ENCODE measurements around the gene HOXC9. TPM values are rescaled to one million over a fixed set of nuclear protein-coding genes. Genes with fewer than 3 reads are reported as not detected.

Gene HOXC9
- total RNA-seq, 2 donors from 2014 or later: not detected

DNA sequence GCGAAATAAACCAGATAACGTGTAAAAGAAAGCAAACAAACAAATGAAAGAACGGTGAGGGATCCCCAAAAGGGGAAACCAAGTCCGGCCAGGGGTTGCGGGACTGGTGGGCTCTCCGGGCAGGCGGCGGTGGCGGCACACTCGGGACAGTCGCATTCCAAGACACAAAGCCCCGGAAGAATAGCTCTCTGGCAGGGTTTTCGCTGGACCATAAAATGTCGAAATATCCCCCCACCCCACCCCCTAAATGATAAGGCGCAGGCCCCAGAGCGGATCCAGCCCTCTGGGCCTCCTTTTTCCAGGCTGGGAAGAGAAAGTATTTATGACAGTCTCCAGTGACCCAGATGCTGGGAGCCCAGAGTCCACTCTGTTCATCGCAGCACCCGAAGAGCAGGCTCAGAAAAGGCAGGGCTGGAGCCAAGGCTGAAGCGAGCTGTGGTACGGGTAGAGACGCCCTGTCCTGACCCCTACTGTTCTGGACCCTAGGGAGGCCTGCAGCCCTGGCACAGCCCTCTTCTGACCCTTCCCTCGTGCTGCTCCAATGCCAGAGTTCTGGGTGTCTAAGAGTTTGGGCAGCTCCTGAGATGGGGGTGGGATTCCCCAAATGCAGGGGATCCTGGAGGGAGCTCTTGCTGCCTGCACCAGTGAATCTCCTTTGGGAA is 6.7 kb downstream of the HOXC9 start:
- no peaks in the 10 kb centered on the region for H3K9me3 Mint-ChIP-seq
- H3K27me3 Mint-ChIP-seq (ENCODE audit: low read depth): peaks cover 93% of the 10 kb centered on the region
- ATAC-seq (replicated peaks in 1 of 2) (no peak), DNase-seq (no peak)
- H3K4me3 Mint-ChIP-seq: peak overlapping the region; percentile 93 to 96
- peaks cover 33% of the 10 kb centered on the region for H3K4me1 Mint-ChIP-seq (ENCODE audit: low read depth)
- H3K27ac Mint-ChIP-seq: peak overlapping the region; percentile 63
- H3K36me3 Mint-ChIP-seq (ENCODE audit: insufficient read depth in 2 of 2): no peaks in the 10 kb centered on the region

GRCh38 chr12:54007538-54008259 is 7.7 kb downstream of the HOXC9 start:
- peaks cover 93% of the 10 kb centered on the region for H3K27me3 Mint-ChIP-seq (ENCODE audit: low read depth)
- H3K27ac Mint-ChIP-seq: no peak overlapping the region
- no peak for ATAC-seq (replicated peaks in 1 of 2)
- no peak overlapping the region for H3K4me3 Mint-ChIP-seq
- H3K36me3 Mint-ChIP-seq (ENCODE audit: insufficient read depth in 2 of 2): no peaks in the 10 kb centered on the region
- H3K4me1 Mint-ChIP-seq (ENCODE audit: low read depth): peaks cover 28% of the 10 kb centered on the region
- DNase-seq: no peak
- H3K9me3 Mint-ChIP-seq: no peaks in the 10 kb centered on the region

- no peaks in the 10 kb centered on the region for H3K36me3 Mint-ChIP-seq (ENCODE audit: insufficient read depth in 2 of 2)
- peaks cover 28% of the 10 kb centered on the region for H3K4me1 Mint-ChIP-seq (ENCODE audit: low read depth)
- H3K4me3 Mint-ChIP-seq: peak overlapping the region in 1 of 2 donors; percentile 54
- peaks cover 93% of the 10 kb centered on the region for H3K27me3 Mint-ChIP-seq (ENCODE audit: low read depth)
- DNase-seq (no peak), ATAC-seq (replicated peaks in 1 of 2) (no peak)
- no peaks in the 10 kb centered on the region for H3K9me3 Mint-ChIP-seq
- H3K27ac Mint-ChIP-seq: no peak overlapping the region
Observed at GRCh38 chr12:54008260-54008552, 8.2 kb downstream of the HOXC9 start.

DNA sequence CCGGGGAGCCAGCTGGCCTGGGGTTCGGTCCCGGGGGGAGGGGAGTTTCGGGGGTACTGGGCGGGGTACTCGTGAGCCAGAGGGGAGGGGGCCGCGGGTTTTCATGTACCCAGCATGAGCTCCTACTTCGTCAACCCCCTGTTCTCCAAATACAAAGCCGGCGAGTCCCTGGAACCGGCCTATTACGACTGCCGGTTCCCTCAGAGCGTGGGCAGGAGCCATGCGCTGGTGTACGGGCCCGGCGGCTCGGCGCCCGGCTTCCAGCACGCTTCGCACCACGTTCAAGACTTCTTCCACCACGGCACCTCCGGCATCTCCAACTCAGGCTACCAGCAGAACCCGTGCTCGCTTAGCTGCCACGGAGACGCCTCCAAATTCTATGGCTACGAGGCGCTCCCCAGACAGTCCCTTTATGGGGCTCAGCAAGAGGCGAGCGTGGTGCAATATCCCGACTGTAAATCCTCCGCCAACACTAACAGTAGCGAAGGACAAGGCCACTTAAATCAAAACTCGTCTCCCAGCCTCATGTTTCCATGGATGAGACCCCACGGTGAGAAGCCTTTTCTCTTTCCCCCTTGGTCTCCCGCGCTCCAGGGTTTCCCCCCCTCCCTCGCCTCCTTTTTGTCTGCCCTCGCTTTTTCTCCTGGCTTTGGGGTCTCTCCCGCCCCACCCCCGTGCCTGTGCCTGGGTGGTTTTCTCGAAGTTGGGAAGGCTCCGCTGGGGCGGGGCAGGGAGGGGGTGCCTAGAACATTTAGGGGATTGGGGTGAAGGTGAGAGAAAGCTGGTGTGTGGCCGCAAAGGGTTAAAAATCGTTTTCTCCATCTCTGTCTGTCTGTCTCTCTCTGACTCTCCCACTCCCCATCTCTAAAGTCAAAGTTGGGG is 9.5 kb downstream of the HOXC9 start:
- peak in 1 of 2 donors; percentile 38 for DNase-seq
- no peak overlapping the region for H3K27ac Mint-ChIP-seq
- H3K36me3 Mint-ChIP-seq (ENCODE audit: insufficient read depth in 2 of 2): no peaks in the 10 kb centered on the region
- H3K9me3 Mint-ChIP-seq: no peaks in the 10 kb centered on the region
- peak; percentile 45 to 46 for ATAC-seq (replicated peaks in 1 of 2)
- H3K4me3 Mint-ChIP-seq: peak overlapping the region; percentile 72 to 74
- H3K27me3 Mint-ChIP-seq (ENCODE audit: low read depth): peaks cover 93% of the 10 kb centered on the region
- peaks cover 33% of the 10 kb centered on the region for H3K4me1 Mint-ChIP-seq (ENCODE audit: low read depth)

GRCh38 chr12:54010053-54010971 is 10.4 kb downstream of the HOXC9 start:
- Mint-ChIP-seq H3K4me3 (peak overlapping the region; percentile 35 to 74), H3K36me3 (ENCODE audit: insufficient read depth in 2 of 2) (no peaks in the 10 kb centered on the region), H3K27ac (no peak overlapping the region), H3K27me3 (ENCODE audit: low read depth) (peaks cover 93% of the 10 kb centered on the region), H3K4me1 (ENCODE audit: low read depth) (peaks cover 40% of the 10 kb centered on the region), H3K9me3 (no peaks in the 10 kb centered on the region)
- ATAC-seq (replicated peaks in 1 of 2): no peak
- DNase-seq: no peak

DNA sequence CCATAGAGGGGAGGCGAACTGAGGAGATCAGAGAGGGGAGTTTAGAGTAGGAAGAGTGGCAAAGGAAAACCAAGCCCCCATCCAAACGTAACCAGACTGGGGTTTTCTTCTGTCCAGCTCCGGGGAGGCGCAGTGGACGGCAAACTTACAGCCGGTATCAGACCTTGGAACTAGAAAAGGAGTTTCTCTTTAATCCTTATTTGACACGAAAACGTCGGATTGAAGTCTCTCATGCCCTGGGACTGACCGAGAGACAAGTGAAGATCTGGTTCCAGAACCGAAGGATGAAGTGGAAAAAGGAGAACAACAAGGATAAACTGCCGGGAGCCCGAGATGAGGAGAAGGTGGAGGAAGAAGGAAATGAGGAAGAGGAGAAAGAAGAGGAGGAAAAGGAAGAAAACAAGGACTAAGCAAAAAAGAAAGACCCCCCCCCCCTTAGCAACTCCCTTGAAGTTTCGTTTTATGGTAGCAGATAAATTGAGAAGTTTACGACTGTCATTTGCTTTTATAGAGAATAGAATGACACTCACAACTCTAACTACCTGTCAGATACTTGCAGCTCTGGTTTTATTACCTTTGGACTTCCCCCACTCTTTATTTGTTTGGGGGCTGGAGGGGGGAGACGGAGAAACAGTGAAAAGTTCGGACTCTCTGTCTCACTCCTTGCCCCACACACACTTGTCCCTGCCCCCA is 11.2 kb downstream of the HOXC9 start:
- H3K4me3 Mint-ChIP-seq: peak overlapping the region; percentile 17 to 65
- peaks cover 35% of the 10 kb centered on the region for H3K4me1 Mint-ChIP-seq (ENCODE audit: low read depth)

GRCh38 chr12:54011665-54012532 is 11.9 kb downstream of the HOXC9 start:
- H3K9me3 Mint-ChIP-seq: no peaks in the 10 kb centered on the region
- peaks cover 89% of the 10 kb centered on the region for H3K27me3 Mint-ChIP-seq (ENCODE audit: low read depth)
- H3K4me3 Mint-ChIP-seq: peak overlapping the region; percentile 17 to 65
- no peak for DNase-seq
- no peak for ATAC-seq (replicated peaks in 1 of 2)
- H3K4me1 Mint-ChIP-seq (ENCODE audit: low read depth): peaks cover 31% of the 10 kb centered on the region
- H3K27ac Mint-ChIP-seq: no peak overlapping the region
- no peaks in the 10 kb centered on the region for H3K36me3 Mint-ChIP-seq (ENCODE audit: insufficient read depth in 2 of 2)

More for the DNA sequence above, 11.2 kb downstream of the HOXC9 start:
- ATAC-seq (replicated peaks in 1 of 2): no peak
- DNase-seq: no peak
- no peak overlapping the region for H3K27ac Mint-ChIP-seq
- no peaks in the 10 kb centered on the region for H3K36me3 Mint-ChIP-seq (ENCODE audit: insufficient read depth in 2 of 2)
- H3K27me3 Mint-ChIP-seq (ENCODE audit: low read depth): peaks cover 93% of the 10 kb centered on the region
- no peaks in the 10 kb centered on the region for H3K9me3 Mint-ChIP-seq

DNA sequence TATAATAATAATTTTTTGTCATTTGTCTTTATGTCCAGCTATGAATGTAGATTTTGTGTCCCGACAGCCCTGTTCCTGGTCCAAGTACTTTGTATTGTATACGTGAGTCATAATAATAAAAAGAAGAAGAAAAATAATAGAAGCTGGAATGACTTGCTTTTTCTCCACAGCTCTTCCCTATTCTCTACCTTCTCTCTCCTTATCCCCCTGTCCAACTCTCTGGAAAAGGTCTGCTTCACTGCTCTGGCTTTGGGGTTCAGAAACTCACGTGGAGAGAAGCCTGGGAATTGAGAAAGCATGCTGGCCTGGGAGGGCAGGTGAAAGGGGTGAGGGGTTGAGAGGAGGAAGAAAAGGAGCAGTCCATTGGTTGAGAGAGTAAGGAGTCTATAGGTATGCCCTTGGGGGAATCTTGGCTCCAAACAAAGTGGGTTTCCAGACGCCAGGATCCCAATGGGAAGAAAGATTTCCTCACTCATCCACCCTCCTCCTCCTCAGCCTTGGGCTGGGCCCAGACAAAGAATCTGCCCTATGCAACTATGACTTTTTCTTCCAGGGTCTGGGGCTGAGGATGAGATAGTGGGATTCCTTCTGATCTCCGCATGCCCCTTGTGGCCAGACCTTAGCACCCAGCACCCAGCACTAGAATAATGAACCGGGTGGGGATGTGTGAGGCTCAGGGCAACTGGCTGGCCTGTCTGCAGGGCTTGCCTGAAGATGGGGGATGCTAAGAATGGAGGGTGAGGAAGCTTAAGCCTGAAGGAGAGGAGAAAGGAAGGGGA is 12.9 kb downstream of the HOXC9 start:
- H3K9me3 Mint-ChIP-seq: no peaks in the 10 kb centered on the region
- no peaks in the 10 kb centered on the region for H3K36me3 Mint-ChIP-seq (ENCODE audit: insufficient read depth in 2 of 2)
- H3K27me3 Mint-ChIP-seq (ENCODE audit: low read depth): peaks cover 87% of the 10 kb centered on the region
- ATAC-seq (replicated peaks in 1 of 2) (no peak), DNase-seq (no peak)
- no peak overlapping the region for H3K27ac Mint-ChIP-seq
- H3K4me1 Mint-ChIP-seq (ENCODE audit: low read depth): peaks cover 39% of the 10 kb centered on the region
- no peak overlapping the region for H3K4me3 Mint-ChIP-seq

GRCh38 chr12:54014377-54015017 is 14.5 kb downstream of the HOXC9 start:
- peaks cover 44% of the 10 kb centered on the region for H3K4me1 Mint-ChIP-seq (ENCODE audit: low read depth)
- no peak for ATAC-seq (replicated peaks in 1 of 2)
- H3K27me3 Mint-ChIP-seq (ENCODE audit: low read depth): peaks cover 77% of the 10 kb centered on the region
- H3K9me3 Mint-ChIP-seq: no peaks in the 10 kb centered on the region
- H3K36me3 Mint-ChIP-seq (ENCODE audit: insufficient read depth in 2 of 2): no peaks in the 10 kb centered on the region
- peak overlapping the region; percentile 64 to 76 for H3K4me3 Mint-ChIP-seq
- peak overlapping the region; percentile 82 for H3K27ac Mint-ChIP-seq
- no peak for DNase-seq

DNA sequence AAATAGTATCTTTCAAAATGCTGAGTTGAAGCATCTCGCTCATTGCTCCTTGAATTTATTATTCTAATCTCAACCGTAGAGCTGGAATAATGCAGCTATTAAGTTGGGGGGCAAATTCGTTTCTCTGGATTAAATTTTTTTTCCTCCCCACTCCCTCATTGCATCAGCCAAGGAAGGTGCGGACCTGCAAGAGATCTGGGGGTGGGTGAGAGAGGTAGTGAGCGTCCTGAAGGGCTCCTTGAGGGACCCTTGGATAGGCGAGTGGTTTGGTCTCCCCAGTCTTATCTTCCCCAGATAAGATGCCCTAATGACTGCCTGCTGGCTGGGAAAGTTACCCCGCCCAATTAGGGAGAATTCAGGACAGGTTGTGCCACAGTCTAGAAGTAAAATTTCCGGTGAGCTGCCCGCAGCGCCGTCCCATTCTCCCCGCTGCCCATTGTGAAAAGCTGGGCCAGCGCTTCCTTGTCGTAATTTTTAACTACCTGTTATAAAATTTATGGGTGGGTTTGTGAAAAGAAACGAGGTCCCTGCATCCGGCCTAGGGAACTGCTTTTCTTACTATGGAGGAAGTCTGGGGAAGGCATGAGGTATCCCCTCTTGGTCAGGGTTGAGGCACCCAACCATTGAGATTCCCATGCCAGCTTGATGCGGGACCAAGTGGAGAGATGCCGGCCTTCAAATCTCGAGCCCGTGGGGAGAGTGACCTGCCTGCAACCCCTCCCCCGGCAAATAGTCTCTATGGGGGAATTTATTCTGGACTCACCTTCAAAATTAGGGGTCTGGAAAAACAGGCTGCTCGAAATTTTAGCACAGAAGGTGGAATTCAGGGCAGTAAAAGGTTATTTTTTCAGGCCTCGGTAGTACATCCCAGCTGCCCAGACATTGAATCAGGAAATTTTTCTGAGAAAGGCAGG is 15.3 kb downstream of the HOXC9 start:
- peaks cover 43% of the 10 kb centered on the region for H3K4me1 Mint-ChIP-seq (ENCODE audit: low read depth)
- H3K9me3 Mint-ChIP-seq: no peaks in the 10 kb centered on the region
- DNase-seq (no peak), ATAC-seq (replicated peaks in 1 of 2) (no peak)
- H3K27ac Mint-ChIP-seq: peak overlapping the region; percentile 82
- no peaks in the 10 kb centered on the region for H3K36me3 Mint-ChIP-seq (ENCODE audit: insufficient read depth in 2 of 2)
- peaks cover 77% of the 10 kb centered on the region for H3K27me3 Mint-ChIP-seq (ENCODE audit: low read depth)
- peak overlapping the region; percentile 64 to 76 for H3K4me3 Mint-ChIP-seq
